Endothelial cell of umbilical vein (primary cell): ENCODE measurements around the gene DLGAP1. TPM values are rescaled to one million over a fixed set of nuclear protein-coding genes. Genes with fewer than 3 reads are reported as not detected.

Experiments
- BruUV-seq: library from RNA; stranded (reverse); fragments of 400-500 nt; replicated peaks from 2 replicates; lab custom pipeline; 2021; lab: Mats Ljungman, UMichigan
- CTCF ChIA-PET: fragments of 300-600, 350-600 bp; sonication (Branson Sonifier 250); formaldehyde crosslinking; loops from one replicate; lab custom pipeline; 2021; ENCODE audit warnings: antibody characterized with exemption, inconsistent platforms; lab: Charles Lee
- POLR2A ChIA-PET: fragments of 300-600, 350-600 bp; sonication (Branson Sonifier 250); formaldehyde crosslinking; loops from one replicate; lab custom pipeline; 2021; ENCODE audit warnings: antibody characterized with exemption, inconsistent platforms; lab: Charles Lee
- DNase-seq: peaks from one replicate; pipeline ENCODE4 v3.0.0-alpha.2; 2011; ENCODE audit warnings: low read depth, low spot score
- FAIRE-seq: peaks from 2 replicates; lab custom pipeline; 2011; peaks lifted over from hg19 to GRCh38; lab: Jason Lieb, UNC
- H2AFZ ChIP-seq: 2 replicates; pipeline ENCODE4 v1.6.0; 2012; ENCODE audit warnings: low read depth, low read length, control low read depth, inconsistent platforms
- H3K27ac ChIP-seq: 2 replicates; pipeline ENCODE4 v1.5.1; 2011; ENCODE audit warnings: low read depth, mild to moderate bottlenecking, control low read depth, low read length, moderate library complexity; ENCODE audit not compliant: insufficient read depth
- H3K27me3 ChIP-seq, 2 experiments: 2 replicates each; pipeline versions ENCODE4 v1.6.0 to v1.6.1; 2011; ENCODE audit warnings: low read length in 2 of 2, mixed read lengths in 1 of 2; ENCODE audit not compliant: control insufficient read depth in 2 of 2, insufficient read depth in 2 of 2
- H3K36me3 ChIP-seq, 2 experiments: 2 replicates in 1 of 2; 3 replicates in 1 of 2; pipeline ENCODE4 v1.5.1; 2011; ENCODE audit warnings: low read length in 2 of 2, mild to moderate bottlenecking in 1 of 2, moderate library complexity in 1 of 2; ENCODE audit not compliant: control insufficient read depth in 2 of 2, insufficient read depth in 2 of 2; ENCODE audit errors: extremely low read depth in 1 of 2
- H3K4me1 ChIP-seq: 3 replicates; pipeline ENCODE4 v1.5.1; 2011; ENCODE audit warnings: mild to moderate bottlenecking, low read length; ENCODE audit not compliant: control insufficient read depth, insufficient read depth; ENCODE audit errors: extremely low read depth
- H3K4me2 ChIP-seq: 2 replicates; pipeline ENCODE4 v1.6.1; 2011; ENCODE audit warnings: low read length, control low read depth, mixed read lengths; ENCODE audit not compliant: insufficient read depth
- H3K4me3 ChIP-seq, 3 experiments: fragments of 200-600 bp in 1 of 3; sonication (generic), shearing (Covaris generic) in 1 of 3; replicated peaks in 1 of 3; 2 replicates each; pipeline ENCODE4 v1.5.1; 2011 to 2016; ENCODE audit warnings: control low read depth in 3 of 3, low read length in 3 of 3, mild to moderate bottlenecking in 2 of 3, inconsistent platforms in 1 of 3, low read depth in 1 of 3, moderate library complexity in 1 of 3; ENCODE audit not compliant: insufficient read depth in 1 of 3
- H3K79me2 ChIP-seq: 2 replicates; pipeline ENCODE4 v1.6.0; 2012; ENCODE audit warnings: low read length, inconsistent platforms; ENCODE audit not compliant: control insufficient read depth, insufficient read depth
- H3K9ac ChIP-seq: replicated peaks from 2 replicates; pipeline ENCODE3; 2011; ENCODE audit warnings: low read length, control low read depth; ENCODE audit not compliant: insufficient read depth; ENCODE audit errors: extremely low read depth
- H3K9me1 ChIP-seq: replicated peaks from 3 replicates; pipeline ENCODE4 v1.6.0; 2011; ENCODE audit warnings: mild to moderate bottlenecking, low read length; ENCODE audit not compliant: control insufficient read depth, insufficient read depth; ENCODE audit errors: extremely low read depth
- H3K9me3 ChIP-seq: replicated peaks from 2 replicates; pipeline ENCODE4 v1.5.1; 2012; ENCODE audit warnings: low read length, inconsistent platforms; ENCODE audit not compliant: control insufficient read depth, insufficient read depth
- H4K20me1 ChIP-seq: replicated peaks from 2 replicates; pipeline ENCODE3; 2011; ENCODE audit warnings: mild to moderate bottlenecking, low read length; ENCODE audit not compliant: control insufficient read depth, insufficient read depth; ENCODE audit errors: extremely low read depth
- CTCF ChIP-seq, 2 donors: IDR thresholded peaks; 1 replicate in 1 of 2; 2 replicates in 1 of 2; pipeline ENCODE4 v1.5.1; 2011; ENCODE audit warnings: low read length in 2 of 2, mild to moderate bottlenecking in 2 of 2, moderate library complexity in 2 of 2, control low read depth in 1 of 2, inconsistent platforms in 1 of 2, low read depth in 1 of 2; ENCODE audit not compliant: insufficient read depth in 1 of 2; ENCODE audit errors: extremely low read depth in 1 of 2
- EZH2 ChIP-seq: IDR thresholded peaks from 2 replicates; pipeline ENCODE4 v1.6.1; 2012; ENCODE audit warnings: borderline replicate concordance, low read depth, mild to moderate bottlenecking, moderate library complexity, low read length, inconsistent platforms; ENCODE audit not compliant: severe bottlenecking
- GATA2 ChIP-seq: IDR thresholded peaks from 2 replicates; pipeline ENCODE4 v1.7.0; 2011; ENCODE audit warnings: low read depth, mild to moderate bottlenecking, moderate library complexity, mixed read lengths, low read length; ENCODE audit not compliant: insufficient read length, insufficient read depth
- JUN ChIP-seq: IDR thresholded peaks from 2 replicates; pipeline ENCODE4 v1.6.1; 2011; ENCODE audit warnings: borderline replicate concordance, low read depth; ENCODE audit not compliant: insufficient read length, insufficient read depth
- MAX ChIP-seq: IDR thresholded peaks from 2 replicates; pipeline ENCODE4 v1.6.1; 2011; ENCODE audit not compliant: insufficient read depth, insufficient read length
- MYC ChIP-seq: IDR thresholded peaks from one replicate; pipeline ENCODE4 v1.6.1; 2011; ENCODE audit warnings: mild to moderate bottlenecking, low read depth, low read length
- POLR2AphosphoS5 ChIP-seq: IDR thresholded peaks from 2 replicates; pipeline ENCODE4 v1.6.1; 2012; ENCODE audit warnings: low read depth, mild to moderate bottlenecking, control low read depth, low read length, moderate library complexity; ENCODE audit not compliant: insufficient read depth
- dilution Hi-C: fragments of 300-500 bp; cut with MboI; formaldehyde crosslinking; loops from one replicate; pipeline ENCODE4 v1.15.0; 2019; ENCODE audit warnings: low sequenced_read_pairs; ENCODE audit not compliant: extremely low pct_ligation_motif_present
- intact Hi-C: fragments of 100-400 bp; cut with micrococcal nuclease; formaldehyde crosslinking; loops from one replicate; pipeline ENCODE4 v1.10.0; 2022
- polyA plus RNA-seq, 4 experiments: library from polyadenylated mRNA; depleted of rRNA in 3 of 4; stranded (reverse) in 3 of 4; unstranded in 1 of 4; fragments of >200 nt; gene quantifications; 2 replicates each; pipeline versions ENCODE4 v1.2.1 to v1.2.3, GENCODE V29; 2011 to 2012; ENCODE audit warnings: missing spikeins in 1 of 4
- total RNA-seq: library from RNA; stranded (reverse); gene quantifications from 2 replicates; pipeline ENCODE4 v1.2.3, GENCODE V29; 2021

DLGAP1 gene
- total and polyA plus RNA-seq, 2 donors (not counting 3 experiments of a cell fraction or from before 2014, with no cell fraction given): 0.04 TPM; not detected in 1

- Histone ChIP-seq H3K27ac (no peak overlapping the region), H2AFZ (no peak overlapping the region)
These were observed 787.6 kb downstream of the DLGAP1 start for GRCh38 chr18:3667255-3668137.

More at GRCh38 chr18:3667255-3668137, 787.6 kb downstream of the DLGAP1 start:
- BruUV-seq: no TSS peak
- Histone ChIP-seq H3K27me3 (no peaks in the 10 kb centered on the region), H3K4me2 (no peak overlapping the region), H3K9me3 (no peaks in the 10 kb centered on the region), H3K9me1 (no peaks in the 10 kb centered on the region), H4K20me1 (no peaks in the 10 kb centered on the region), H3K79me2 (no peaks in the 10 kb centered on the region), H3K36me3 (no peaks in the 10 kb centered on the region), H3K9ac (no peak overlapping the region), H3K4me1 (peaks cover 16% of the 10 kb centered on the region), H3K4me3 (no peak overlapping the region)
- dilution Hi-C loops (no loop called here), intact Hi-C loops (no loop called here)
- ChIA-PET POLR2A (interaction anchor here (0.7 to 3.3 kb wide), 2 partner anchors 64 to 212 kb away, joined by 3 to 37 read pairs; no protein-coding TSS in a partner anchor), CTCF (interaction anchor here (0.8 to 5.6 kb wide), 35 partner anchors 9 to 420 kb away, joined by 3 to 154 read pairs (median 13); partner anchors contain the start of gene MYL12A)
- TF ChIP-seq MYC (no peak), JUN (no peak), CTCF (IDR thresholded peaks at IDR 0.05; ENCODE audit: extremely low read depth in 1 of 2, insufficient read depth in 1 of 2, low read depth in 1 of 2, low read length in 2 of 2) (no peak), MAX (no peak), POLR2AphosphoS5 (no peak), EZH2 (no peak), GATA2 (no peak)
- FAIRE-seq (no peak), DNase-seq (no peak)
